ENCODE measurements around the gene PDE1C. TPM values are rescaled to one million over a fixed set of nuclear protein-coding genes. Genes with fewer than 3 reads are reported as not detected.
A peak's percentile ranks its signal among the peaks of the same experiment; 100 is the strongest.

PDE1C gene
- total and polyA plus RNA-seq, 3 donors from 2014 or later = 7.6 to 9.5 (median 9.5) TPM

- WGBS, 2 donors = 78 to 87% methylated on average over 11 of the region's 11 CpGs
- H3K27me3 ChIP-seq = no peaks in the 10 kb centered on the region
- H3K4me3 ChIP-seq = no peak overlapping the region
- H3K4me1 ChIP-seq = no peaks in the 10 kb centered on the region
- no peak for TF ChIP-seq CTCF (IDR thresholded peaks at IDR 0.05)
- TF ChIP-seq POLR2A (IDR thresholded peaks at IDR 0.05) = no peak
- no peak overlapping the region for H3K27ac ChIP-seq
- no peak for DNase-seq
- no peaks in the 10 kb centered on the region for H3K36me3 ChIP-seq (ENCODE audit: low read depth, missing control alignments)
- intact Hi-C loops (cut with DNase I; ENCODE audit: low total_unique reads) = no loop called here
- H3K9me3 ChIP-seq = no peaks in the 10 kb centered on the region
Measured at GRCh38 chr7:32068411-32069101, 1.7 kb downstream of the PDE1C start.

- Histone ChIP-seq H3K27me3 (no peaks in the 10 kb centered on the region), H3K36me3 (ENCODE audit: low read depth, missing control alignments) (no peaks in the 10 kb centered on the region), H3K4me3 (no peak overlapping the region), H3K4me1 (no peaks in the 10 kb centered on the region), H3K27ac (no peak overlapping the region), H3K9me3 (no peaks in the 10 kb centered on the region)
- TF ChIP-seq POLR2A (IDR thresholded peaks at IDR 0.05) (no peak), CTCF (IDR thresholded peaks at IDR 0.05) (no peak)
- 70 to 80% methylated on average over 2 of the region's 2 CpGs for WGBS, 2 donors
- DNase-seq = no peak
- intact Hi-C loops (cut with DNase I; ENCODE audit: low total_unique reads) = no loop called here
Measured at GRCh38 chr7:32066441-32066840, 3.8 kb downstream of the PDE1C start.

GRCh38 chr7:32063614-32064013 lies 6.6 kb downstream of the PDE1C start:
- Histone ChIP-seq H3K27ac (no peak overlapping the region), H3K4me1 (no peaks in the 10 kb centered on the region), H3K36me3 (ENCODE audit: low read depth, missing control alignments) (no peaks in the 10 kb centered on the region), H3K27me3 (no peaks in the 10 kb centered on the region), H3K9me3 (no peaks in the 10 kb centered on the region), H3K4me3 (no peak overlapping the region)
- 90 to 94% methylated on average over 5 of the region's 5 CpGs for WGBS, 2 donors
- no peak for DNase-seq
- intact Hi-C loops (cut with DNase I; ENCODE audit: low total_unique reads) = no loop called here
- TF ChIP-seq POLR2A (IDR thresholded peaks at IDR 0.05) (no peak), CTCF (IDR thresholded peaks at IDR 0.05) (no peak)

GRCh38 chr7:32062150-32062549 lies 8.1 kb downstream of the PDE1C start:
- Histone ChIP-seq H3K4me1 (no peaks in the 10 kb centered on the region), H3K4me3 (no peak overlapping the region), H3K27me3 (no peaks in the 10 kb centered on the region), H3K27ac (no peak overlapping the region), H3K9me3 (no peaks in the 10 kb centered on the region), H3K36me3 (ENCODE audit: low read depth, missing control alignments) (no peaks in the 10 kb centered on the region)
- peak; percentile 80 for DNase-seq
- TF ChIP-seq CTCF (IDR thresholded peaks at IDR 0.05) (peak in 2 of 3 experiments; percentile 27 to 49), POLR2A (IDR thresholded peaks at IDR 0.05) (no peak)
- WGBS, 2 donors = 65 to 71% methylated on average over 5 of the region's 5 CpGs
- intact Hi-C loops (cut with DNase I; ENCODE audit: low total_unique reads) = no loop called here

- intact Hi-C loops (cut with DNase I; ENCODE audit: low total_unique reads) = no loop called here
- no peak overlapping the region for H3K27ac ChIP-seq
- H3K4me3 ChIP-seq = no peak overlapping the region
- DNase-seq = no peak
- 93 to 100% methylated on average over 3 of the region's 3 CpGs for WGBS, 2 donors
- H3K9me3 ChIP-seq = no peaks in the 10 kb centered on the region
- no peaks in the 10 kb centered on the region for H3K36me3 ChIP-seq (ENCODE audit: low read depth, missing control alignments)
- TF ChIP-seq CTCF (IDR thresholded peaks at IDR 0.05) = no peak
- TF ChIP-seq POLR2A (IDR thresholded peaks at IDR 0.05) = no peak
- H3K27me3 ChIP-seq = no peaks in the 10 kb centered on the region
- H3K4me1 ChIP-seq = no peaks in the 10 kb centered on the region
Measured at GRCh38 chr7:32061346-32061745, 8.9 kb downstream of the PDE1C start.
